HepG2 (cell line): Measurements from ENCODE around the gene LRRC27. TPM values are rescaled to one million over a fixed set of nuclear protein-coding genes. Genes with fewer than 3 reads are reported as not detected.

Source experiments
- CC2D1A ChIP-seq: sonication (generic); formaldehyde crosslinking; IDR thresholded peaks from 2 replicates; pipeline ENCODE4 v1.8.1; 2023; ENCODE audit warnings: mild to moderate bottlenecking, missing genetic modification reagents
- GATAD2A ChIP-seq: IDR thresholded peaks from 2 replicates; pipeline ENCODE4 v1.6.1; 2016
- MAF1 ChIP-seq: sonication (generic); formaldehyde crosslinking; IDR thresholded peaks from 2 replicates; pipeline ENCODE4 v1.5.0; 2020; ENCODE audit warnings: missing genetic modification reagents, borderline replicate concordance
- MBD4 ChIP-seq: IDR thresholded peaks from 2 replicates; pipeline ENCODE4 v1.6.1; 2012; ENCODE audit warnings: low read length, inconsistent platforms, borderline replicate concordance
- NR2C2 ChIP-seq: sonication (generic); formaldehyde crosslinking; IDR thresholded peaks from 2 replicates; pipeline ENCODE4 v1.4.0; 2020; ENCODE audit warnings: missing genetic modification reagents, mild to moderate bottlenecking, moderate library complexity, borderline replicate concordance
- POLR2A ChIP-seq, 2 experiments: IDR thresholded peaks; 2 replicates each; pipeline ENCODE4 v1.6.1; 2011; ENCODE audit warnings: low read depth in 2 of 2, low read length in 2 of 2, mild to moderate bottlenecking in 1 of 2, moderate library complexity in 1 of 2; ENCODE audit not compliant: insufficient read depth in 1 of 2
- SMAD3 ChIP-seq: sonication (generic); formaldehyde crosslinking; IDR thresholded peaks from 2 replicates; pipeline ENCODE4 v1.4.0; 2020; ENCODE audit warnings: missing genetic modification reagents
- THAP11 ChIP-seq: IDR thresholded peaks from 2 replicates; pipeline ENCODE4 v1.6.1; 2016; ENCODE audit warnings: missing biosample characterization, missing genetic modification reagents
- ZNF224 ChIP-seq: sonication (generic); formaldehyde crosslinking; IDR thresholded peaks from 2 replicates; pipeline ENCODE4 v1.5.0; 2020; ENCODE audit warnings: mild to moderate bottlenecking, missing genetic modification reagents
- ZNF839 ChIP-seq: sonication (generic); formaldehyde crosslinking; IDR thresholded peaks from 2 replicates; pipeline ENCODE4 v1.4.0; 2020; ENCODE audit warnings: missing genetic modification reagents, mild to moderate bottlenecking, borderline replicate concordance
- polyA plus RNA-seq, 8 experiments: library from polyadenylated mRNA; depleted of rRNA in 3 of 8; stranded (reverse) in 7 of 8; unstranded in 1 of 8; fragments of >200 nt; fragmentation: Illumina TruSeq in 4 of 8; extraction: Trizol in 4 of 8; gene quantifications; 2 replicates each; pipeline versions ENCODE4 v1.2.1 to v1.2.3, GENCODE V29; 2011 to 2016; ENCODE audit warnings: low read depth in 4 of 8, missing spikeins in 1 of 8, mixed read lengths in 1 of 8; ENCODE audit not compliant: insufficient read depth in 1 of 8
- total RNA-seq, 5 experiments: library from RNA; depleted of rRNA; stranded (reverse); fragments of >200 nt; fragmentation: Illumina TruSeq; extraction: Trizol; gene quantifications; 2 replicates each; pipeline ENCODE4 v1.2.3, GENCODE V29; 2016; ENCODE audit warnings: low read depth in 1 of 5
- TF ChIP-seq, protein P1 (sequence below): sonication (generic); formaldehyde crosslinking; IDR thresholded peaks from 2 replicates; pipeline ENCODE4 v1.4.0; 2020; ENCODE audit warnings: low read depth, missing genetic modification reagents
- TF ChIP-seq, protein P2 (sequence below): sonication (generic); formaldehyde crosslinking; IDR thresholded peaks from 2 replicates; pipeline ENCODE4 v1.4.0; 2020; ENCODE audit warnings: missing genetic modification reagents
- TF ChIP-seq, protein P3 (sequence below): sonication (generic); formaldehyde crosslinking; IDR thresholded peaks from 2 replicates; pipeline ENCODE4 v1.5.0; 2020; ENCODE audit warnings: missing genetic modification reagents
- TF ChIP-seq, protein P4 (sequence below): sonication (generic); formaldehyde crosslinking; IDR thresholded peaks from 2 replicates; pipeline ENCODE4 v1.5.1; 2020; ENCODE audit warnings: mild to moderate bottlenecking, missing genetic modification reagents, borderline replicate concordance

LRRC27 gene
- total and polyA plus RNA-seq, 2 of the 13 experiments (the other 11 are each of a cell fraction or from before 2014, with no cell fraction given), result 4.2 to 4.6 TPM

DNA sequence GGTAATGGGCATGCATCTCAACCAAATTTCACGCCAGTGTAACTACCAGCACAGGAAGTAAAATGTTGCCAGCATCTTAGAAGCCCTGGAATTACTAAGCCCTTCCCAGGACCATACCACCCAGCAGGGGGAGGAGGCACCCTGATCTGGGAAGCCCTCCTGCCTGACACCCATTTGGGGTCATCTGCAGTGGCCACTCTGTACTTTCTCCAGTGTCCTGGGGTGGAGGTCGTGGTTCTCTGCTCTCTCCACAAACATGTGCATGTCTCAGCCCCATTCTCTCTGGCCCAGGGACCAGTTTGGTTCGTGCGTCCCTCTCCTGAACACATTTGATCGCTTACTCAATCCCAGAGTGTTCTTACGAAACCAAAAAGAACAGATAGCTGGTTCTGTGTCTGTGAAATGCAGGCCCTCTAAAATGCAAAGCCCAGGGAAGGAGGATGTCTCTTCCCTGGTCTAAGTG, 9.4 kb upstream of the LRRC27 start (continued):
- TF ChIP-seq, protein P1, sequence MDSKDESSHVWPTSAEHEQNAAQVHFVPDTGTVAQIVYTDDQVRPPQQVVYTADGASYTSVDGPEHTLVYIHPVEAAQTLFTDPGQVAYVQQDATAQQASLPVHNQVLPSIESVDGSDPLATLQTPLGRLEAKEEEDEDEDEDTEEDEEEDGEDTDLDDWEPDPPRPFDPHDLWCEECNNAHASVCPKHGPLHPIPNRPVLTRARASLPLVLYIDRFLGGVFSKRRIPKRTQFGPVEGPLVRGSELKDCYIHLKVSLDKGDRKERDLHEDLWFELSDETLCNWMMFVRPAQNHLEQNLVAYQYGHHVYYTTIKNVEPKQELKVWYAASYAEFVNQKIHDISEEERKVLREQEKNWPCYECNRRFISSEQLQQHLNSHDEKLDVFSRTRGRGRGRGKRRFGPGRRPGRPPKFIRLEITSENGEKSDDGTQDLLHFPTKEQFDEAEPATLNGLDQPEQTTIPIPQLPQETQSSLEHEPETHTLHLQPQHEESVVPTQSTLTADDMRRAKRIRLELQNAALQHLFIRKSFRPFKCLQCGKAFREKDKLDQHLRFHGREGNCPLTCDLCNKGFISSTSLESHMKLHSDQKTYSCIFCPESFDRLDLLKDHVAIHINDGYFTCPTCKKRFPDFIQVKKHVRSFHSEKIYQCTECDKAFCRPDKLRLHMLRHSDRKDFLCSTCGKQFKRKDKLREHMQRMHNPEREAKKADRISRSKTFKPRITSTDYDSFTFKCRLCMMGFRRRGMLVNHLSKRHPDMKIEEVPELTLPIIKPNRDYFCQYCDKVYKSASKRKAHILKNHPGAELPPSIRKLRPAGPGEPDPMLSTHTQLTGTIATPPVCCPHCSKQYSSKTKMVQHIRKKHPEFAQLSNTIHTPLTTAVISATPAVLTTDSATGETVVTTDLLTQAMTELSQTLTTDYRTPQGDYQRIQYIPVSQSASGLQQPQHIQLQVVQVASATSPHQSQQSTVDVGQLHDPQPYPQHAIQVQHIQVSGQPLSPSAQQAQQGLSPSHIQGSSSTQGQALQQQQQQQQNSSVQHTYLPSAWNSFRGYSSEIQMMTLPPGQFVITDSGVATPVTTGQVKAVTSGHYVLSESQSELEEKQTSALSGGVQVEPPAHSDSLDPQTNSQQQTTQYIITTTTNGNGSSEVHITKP, result peak; percentile 98
- TF ChIP-seq ZNF839 (CRISPR knock-in tag) (no peak), SMAD3 (no peak), CC2D1A (CRISPR knock-in tag) (no peak), NR2C2 (CRISPR knock-in tag) (0 out of 2 replicates have a peak, but pooled peaks have one; percentile 16), POLR2A (IDR thresholded peaks at IDR 0.05; ENCODE audit: insufficient read depth in 1 of 2, low read depth in 2 of 2, low read length in 2 of 2) (no peak; a peak in 1 of 4 replicates), MAF1 (CRISPR knock-in tag) (no peak), MBD4 (no peak), THAP11 (CRISPR knock-in tag) (peak; percentile 29; the same call in 1 of the 2 replicates), ZNF224 (CRISPR knock-in tag) (no peak), GATAD2A (CRISPR knock-in tag) (peak; percentile 63)
- TF ChIP-seq, protein P2, sequence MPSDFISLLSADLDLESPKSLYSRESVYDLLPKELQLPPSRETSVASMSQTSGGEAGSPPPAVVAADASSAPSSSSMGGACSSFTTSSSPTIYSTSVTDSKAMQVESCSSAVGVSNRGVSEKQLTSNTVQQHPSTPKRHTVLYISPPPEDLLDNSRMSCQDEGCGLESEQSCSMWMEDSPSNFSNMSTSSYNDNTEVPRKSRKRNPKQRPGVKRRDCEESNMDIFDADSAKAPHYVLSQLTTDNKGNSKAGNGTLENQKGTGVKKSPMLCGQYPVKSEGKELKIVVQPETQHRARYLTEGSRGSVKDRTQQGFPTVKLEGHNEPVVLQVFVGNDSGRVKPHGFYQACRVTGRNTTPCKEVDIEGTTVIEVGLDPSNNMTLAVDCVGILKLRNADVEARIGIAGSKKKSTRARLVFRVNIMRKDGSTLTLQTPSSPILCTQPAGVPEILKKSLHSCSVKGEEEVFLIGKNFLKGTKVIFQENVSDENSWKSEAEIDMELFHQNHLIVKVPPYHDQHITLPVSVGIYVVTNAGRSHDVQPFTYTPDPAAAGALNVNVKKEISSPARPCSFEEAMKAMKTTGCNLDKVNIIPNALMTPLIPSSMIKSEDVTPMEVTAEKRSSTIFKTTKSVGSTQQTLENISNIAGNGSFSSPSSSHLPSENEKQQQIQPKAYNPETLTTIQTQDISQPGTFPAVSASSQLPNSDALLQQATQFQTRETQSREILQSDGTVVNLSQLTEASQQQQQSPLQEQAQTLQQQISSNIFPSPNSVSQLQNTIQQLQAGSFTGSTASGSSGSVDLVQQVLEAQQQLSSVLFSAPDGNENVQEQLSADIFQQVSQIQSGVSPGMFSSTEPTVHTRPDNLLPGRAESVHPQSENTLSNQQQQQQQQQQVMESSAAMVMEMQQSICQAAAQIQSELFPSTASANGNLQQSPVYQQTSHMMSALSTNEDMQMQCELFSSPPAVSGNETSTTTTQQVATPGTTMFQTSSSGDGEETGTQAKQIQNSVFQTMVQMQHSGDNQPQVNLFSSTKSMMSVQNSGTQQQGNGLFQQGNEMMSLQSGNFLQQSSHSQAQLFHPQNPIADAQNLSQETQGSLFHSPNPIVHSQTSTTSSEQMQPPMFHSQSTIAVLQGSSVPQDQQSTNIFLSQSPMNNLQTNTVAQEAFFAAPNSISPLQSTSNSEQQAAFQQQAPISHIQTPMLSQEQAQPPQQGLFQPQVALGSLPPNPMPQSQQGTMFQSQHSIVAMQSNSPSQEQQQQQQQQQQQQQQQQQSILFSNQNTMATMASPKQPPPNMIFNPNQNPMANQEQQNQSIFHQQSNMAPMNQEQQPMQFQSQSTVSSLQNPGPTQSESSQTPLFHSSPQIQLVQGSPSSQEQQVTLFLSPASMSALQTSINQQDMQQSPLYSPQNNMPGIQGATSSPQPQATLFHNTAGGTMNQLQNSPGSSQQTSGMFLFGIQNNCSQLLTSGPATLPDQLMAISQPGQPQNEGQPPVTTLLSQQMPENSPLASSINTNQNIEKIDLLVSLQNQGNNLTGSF, result no peak
- TF ChIP-seq, protein P3, sequence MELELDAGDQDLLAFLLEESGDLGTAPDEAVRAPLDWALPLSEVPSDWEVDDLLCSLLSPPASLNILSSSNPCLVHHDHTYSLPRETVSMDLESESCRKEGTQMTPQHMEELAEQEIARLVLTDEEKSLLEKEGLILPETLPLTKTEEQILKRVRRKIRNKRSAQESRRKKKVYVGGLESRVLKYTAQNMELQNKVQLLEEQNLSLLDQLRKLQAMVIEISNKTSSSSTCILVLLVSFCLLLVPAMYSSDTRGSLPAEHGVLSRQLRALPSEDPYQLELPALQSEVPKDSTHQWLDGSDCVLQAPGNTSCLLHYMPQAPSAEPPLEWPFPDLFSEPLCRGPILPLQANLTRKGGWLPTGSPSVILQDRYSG (CRISPR knock-in tag), result no peak
- TF ChIP-seq, protein P4, sequence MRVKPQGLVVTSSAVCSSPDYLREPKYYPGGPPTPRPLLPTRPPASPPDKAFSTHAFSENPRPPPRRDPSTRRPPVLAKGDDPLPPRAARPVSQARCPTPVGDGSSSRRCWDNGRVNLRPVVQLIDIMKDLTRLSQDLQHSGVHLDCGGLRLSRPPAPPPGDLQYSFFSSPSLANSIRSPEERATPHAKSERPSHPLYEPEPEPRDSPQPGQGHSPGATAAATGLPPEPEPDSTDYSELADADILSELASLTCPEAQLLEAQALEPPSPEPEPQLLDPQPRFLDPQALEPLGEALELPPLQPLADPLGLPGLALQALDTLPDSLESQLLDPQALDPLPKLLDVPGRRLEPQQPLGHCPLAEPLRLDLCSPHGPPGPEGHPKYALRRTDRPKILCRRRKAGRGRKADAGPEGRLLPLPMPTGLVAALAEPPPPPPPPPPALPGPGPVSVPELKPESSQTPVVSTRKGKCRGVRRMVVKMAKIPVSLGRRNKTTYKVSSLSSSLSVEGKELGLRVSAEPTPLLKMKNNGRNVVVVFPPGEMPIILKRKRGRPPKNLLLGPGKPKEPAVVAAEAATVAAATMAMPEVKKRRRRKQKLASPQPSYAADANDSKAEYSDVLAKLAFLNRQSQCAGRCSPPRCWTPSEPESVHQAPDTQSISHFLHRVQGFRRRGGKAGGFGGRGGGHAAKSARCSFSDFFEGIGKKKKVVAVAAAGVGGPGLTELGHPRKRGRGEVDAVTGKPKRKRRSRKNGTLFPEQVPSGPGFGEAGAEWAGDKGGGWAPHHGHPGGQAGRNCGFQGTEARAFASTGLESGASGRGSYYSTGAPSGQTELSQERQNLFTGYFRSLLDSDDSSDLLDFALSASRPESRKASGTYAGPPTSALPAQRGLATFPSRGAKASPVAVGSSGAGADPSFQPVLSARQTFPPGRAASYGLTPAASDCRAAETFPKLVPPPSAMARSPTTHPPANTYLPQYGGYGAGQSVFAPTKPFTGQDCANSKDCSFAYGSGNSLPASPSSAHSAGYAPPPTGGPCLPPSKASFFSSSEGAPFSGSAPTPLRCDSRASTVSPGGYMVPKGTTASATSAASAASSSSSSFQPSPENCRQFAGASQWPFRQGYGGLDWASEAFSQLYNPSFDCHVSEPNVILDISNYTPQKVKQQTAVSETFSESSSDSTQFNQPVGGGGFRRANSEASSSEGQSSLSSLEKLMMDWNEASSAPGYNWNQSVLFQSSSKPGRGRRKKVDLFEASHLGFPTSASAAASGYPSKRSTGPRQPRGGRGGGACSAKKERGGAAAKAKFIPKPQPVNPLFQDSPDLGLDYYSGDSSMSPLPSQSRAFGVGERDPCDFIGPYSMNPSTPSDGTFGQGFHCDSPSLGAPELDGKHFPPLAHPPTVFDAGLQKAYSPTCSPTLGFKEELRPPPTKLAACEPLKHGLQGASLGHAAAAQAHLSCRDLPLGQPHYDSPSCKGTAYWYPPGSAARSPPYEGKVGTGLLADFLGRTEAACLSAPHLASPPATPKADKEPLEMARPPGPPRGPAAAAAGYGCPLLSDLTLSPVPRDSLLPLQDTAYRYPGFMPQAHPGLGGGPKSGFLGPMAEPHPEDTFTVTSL (CRISPR knock-in tag), result no peak
